GM08714 (cell line): Measurements from ENCODE around the gene DENND10.
"Not testable (repeated sequence)": the region's sequence is repeated elsewhere in the genome, so short reads cannot be mapped to it uniquely, and the experiment has no call there.

ENCODE experiments used
- H3K4me3 ChIP-seq: fragments of 200-500 bp; sonication (Bioruptor generic); 2 replicates; pipeline ENCODE4 v1.5.1; 2014; ENCODE audit warnings: mild to moderate bottlenecking, low read length, inconsistent platforms
- ZNF274 ChIP-seq: IDR thresholded peaks from 2 replicates; pipeline ENCODE4 v1.6.1; 2012; ENCODE audit warnings: mild to moderate bottlenecking, low read depth, low read length

Gene DENND10

DNA sequence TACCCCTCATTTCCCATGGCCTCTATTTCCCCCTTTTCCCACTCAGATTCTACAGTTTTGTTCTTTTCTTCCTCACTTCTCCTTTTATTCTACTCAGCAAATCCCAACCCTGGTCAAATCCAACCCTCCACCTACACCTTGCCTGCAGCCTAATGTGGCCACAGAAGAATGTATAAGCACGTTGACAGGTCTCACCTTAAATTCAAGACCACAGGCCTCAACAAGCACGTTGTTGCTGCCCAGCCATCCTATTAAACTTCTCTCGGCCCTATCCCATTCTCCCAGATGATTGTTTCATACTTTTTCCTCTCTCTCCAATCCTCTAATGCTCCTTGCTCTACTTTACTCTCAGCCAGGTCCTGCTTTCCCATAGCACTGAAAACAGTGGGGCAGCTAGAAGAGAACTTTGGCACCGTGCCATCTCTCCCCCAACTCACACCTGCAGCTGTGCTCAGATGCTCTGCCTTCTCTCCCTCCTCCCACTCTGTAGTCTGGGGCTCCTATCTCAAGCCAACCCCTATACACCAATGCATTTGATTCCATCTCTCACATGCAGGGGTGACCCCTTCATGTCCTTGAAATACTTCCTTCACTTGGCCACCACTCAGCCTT lies 16.5 kb upstream of the DENND10 start:
- TF ChIP-seq ZNF274, result no peak
- no peak overlapping the region for H3K4me3 ChIP-seq

DNA sequence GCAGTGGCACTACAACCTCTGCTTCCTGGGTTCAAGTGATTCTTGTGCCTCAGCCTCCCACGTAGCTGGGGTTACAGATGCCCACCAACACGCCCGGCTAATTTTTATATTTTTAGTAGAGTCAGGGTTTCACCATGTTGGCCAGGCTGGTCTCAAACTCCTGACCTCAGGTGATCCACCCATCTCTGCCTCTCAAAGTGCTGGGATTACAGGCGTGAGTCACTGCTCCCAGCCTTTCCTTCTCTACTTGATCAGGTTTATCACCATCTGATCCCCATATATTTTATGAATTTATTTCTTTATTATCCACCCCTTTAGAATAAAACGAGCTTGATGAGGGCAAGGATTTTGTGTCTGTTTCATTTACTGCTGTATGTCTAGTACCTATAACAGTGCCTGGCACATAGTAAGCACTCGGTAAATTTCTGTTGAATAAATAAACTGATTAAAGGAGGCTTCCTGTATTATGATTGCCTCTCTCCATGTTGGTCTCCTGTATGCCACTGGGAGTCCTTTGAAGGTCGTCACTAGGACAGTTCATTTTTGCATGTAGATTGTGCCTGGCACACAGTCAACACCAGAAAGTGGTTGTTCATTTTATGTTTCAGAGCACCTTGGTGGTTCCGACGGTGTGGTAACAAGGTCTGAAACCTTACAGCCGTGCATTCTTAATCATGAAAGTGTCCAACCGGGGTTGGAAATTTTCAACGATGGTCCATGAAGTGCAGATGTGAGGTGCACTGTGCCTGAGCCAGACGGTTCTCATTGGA lies 13.7 kb upstream of the DENND10 start:
- H3K4me3 ChIP-seq, result no peak overlapping the region
- no peak for TF ChIP-seq ZNF274

DNA sequence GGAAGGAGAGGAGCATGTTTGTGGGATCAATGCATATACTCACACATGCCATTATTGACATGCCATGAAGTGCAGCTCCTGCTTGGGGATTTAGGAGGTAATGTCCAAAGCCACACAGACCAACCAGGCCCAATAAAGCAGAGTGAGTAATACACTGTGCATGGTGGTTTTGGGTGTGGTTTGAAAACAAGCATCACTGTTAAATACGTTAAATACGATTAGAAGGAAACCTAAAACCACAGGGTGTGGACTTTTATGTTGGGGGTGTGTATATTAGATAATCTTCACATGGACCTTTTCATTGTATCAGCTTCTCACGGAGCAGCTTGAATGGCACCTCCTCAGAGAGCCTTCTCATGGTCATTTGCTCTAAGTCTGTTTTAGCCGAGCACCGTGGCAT lies 12.9 kb upstream of the DENND10 start:
- no peak for TF ChIP-seq ZNF274

DNA sequence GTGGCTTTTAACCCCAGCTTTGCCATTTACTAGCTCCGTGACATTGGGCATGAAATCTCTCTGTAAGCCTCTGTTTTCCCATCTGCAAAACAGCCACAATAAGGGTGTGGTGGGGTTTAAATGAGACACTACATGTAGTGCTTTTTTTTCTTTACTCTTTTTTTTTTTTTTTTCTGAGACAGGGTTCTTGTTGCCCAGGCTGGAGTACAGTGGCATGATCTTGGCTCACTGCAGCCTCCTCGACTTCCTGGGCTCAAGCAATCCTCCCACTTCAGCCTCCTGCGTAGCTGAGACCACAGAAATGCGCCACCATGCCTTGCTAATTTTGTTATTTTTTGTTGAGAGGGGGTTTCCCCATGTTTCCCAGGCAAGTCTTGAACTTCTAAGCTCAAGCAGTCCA lies 8.3 kb upstream of the DENND10 start:
- no peak for TF ChIP-seq ZNF274

More for the DNA sequence above, 12.9 kb upstream of the DENND10 start:
- no peak overlapping the region for H3K4me3 ChIP-seq

DNA sequence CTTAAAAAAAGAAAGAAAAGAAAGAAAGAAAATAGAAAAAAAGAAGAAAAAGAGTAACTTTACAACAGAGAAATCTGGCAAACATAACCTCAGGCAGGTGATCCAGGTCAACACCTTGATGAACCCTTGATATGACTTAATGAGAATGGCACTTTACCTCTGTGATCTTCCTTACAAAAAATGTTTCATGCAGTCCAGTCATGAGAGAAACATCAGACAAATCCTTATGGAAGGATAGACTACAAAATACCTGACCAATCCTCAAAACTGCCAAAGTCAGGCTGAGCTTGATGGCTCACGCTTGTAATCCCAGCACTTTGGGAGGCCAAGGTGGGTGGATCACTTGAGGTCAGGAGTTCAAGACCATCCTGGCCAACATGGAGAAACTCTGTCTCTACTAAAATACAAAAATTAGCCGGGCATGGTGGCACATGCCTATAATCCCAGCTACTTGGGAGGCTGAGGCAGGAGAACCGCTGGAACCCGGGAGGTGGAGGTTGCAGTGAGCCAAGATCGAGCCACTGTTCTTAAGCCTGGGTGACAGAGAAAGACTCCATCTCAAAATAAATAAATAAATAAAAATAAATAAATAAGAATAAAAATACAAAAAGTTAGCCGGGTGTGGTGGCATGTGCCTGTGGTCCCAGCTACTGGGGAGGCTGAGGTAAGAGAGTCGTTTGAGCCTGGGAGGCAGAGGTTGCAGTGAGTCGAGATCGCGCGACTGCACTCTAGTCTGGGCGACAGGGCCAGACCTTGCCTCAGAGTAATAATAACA lies 7.1 kb upstream of the DENND10 start:
- not testable (repeated sequence) for H3K4me3 ChIP-seq

More for the DNA sequence above, 8.3 kb upstream of the DENND10 start:
- no peak overlapping the region for H3K4me3 ChIP-seq

DNA sequence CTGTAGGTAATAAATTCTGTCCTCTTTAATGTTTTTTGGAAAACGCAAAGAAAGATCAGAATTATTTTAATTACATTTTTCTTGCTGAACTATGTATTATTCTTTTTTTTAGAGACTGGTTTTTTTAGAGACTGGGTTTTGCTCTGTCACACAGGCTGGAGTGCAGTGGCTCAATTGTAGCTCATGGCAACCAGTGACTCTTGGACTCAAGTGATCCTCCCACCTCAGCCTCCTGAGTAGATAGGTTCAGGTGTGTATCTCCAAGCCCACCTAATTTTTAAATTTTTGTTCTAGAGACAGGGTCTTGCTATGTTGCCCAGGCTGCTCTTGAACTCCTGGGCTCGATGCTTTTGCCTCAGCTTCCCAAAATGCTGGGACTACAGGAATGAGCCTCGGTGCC lies 5.3 kb upstream of the DENND10 start:
- H3K4me3 ChIP-seq, result no peak overlapping the region
- no peak for TF ChIP-seq ZNF274

DNA sequence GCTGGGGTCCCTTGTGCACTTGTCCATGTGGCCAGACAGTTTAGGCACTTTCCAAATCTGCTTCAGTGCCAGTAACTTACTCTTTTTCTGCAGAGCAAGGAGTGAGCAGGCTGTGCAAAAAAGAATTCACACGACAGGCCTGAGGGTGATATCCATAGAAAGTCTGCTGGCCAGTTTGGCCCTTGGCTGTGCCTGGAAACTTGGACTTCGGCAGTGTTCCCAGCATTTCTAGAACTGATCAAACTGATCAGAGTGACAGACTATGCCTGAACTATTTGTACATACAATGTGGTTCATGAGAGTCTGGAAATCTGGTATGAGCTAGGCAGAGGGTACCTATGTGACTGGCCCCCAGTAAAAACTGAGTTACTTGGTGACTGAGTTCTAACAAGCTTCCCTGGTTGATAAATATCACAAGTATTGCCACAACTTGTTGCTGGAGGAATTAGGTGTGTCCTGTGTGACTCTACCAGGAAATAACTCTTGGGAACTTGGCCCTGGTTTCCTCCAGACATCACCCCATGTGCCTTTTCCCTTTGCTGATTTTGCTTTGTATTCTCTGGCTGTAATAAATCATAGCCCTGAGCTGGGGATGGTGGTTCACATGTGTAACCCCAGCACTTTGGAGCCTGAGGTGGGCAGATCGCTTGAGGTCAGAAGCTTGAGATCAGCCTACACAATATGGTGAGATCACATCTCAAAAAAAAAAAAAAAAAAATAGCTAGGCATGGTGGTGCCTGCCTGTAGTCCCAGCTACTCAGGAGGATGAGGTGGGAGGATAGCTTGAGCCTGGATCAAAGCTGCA lies 3.3 kb upstream of the DENND10 start:
- TF ChIP-seq ZNF274, result no peak

DNA sequence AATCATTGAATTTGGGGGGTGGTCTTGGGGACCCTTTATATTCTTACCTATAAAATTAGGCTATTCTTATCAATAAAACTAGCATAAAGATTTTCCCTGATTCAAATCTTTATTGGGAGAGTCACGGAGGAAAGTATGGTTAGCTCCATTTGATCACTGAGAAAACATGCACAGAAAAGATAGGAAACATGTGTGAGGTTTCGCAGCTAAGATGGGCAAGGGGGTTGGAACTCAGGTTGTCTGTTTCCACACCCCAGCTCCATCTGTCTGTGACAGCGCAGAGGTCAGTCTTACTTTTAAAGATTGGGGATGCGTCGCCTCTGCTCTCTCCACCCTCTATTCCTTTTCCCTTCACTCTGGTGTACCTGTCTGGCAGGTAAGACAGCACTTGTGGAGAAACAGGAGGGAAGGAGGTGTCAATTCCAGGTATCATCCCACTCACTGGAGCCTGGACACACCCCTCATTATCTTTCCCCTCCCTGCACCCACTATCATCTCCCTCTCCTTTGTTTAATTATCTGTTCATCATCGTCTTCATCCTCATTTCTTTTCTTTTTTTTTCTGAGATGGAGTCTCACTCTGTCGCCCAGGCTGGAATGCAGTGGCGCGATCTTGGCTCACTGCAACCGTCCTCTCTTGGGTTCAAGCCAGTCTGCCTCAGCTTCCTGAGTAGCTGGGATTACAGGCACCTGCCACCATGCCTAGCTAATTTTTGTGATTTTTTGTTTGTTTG lies 2.4 kb upstream of the DENND10 start:
- TF ChIP-seq ZNF274, result no peak
- no peak overlapping the region for H3K4me3 ChIP-seq

More for the DNA sequence above, 3.3 kb upstream of the DENND10 start:
- H3K4me3 ChIP-seq, result no peak overlapping the region

DNA sequence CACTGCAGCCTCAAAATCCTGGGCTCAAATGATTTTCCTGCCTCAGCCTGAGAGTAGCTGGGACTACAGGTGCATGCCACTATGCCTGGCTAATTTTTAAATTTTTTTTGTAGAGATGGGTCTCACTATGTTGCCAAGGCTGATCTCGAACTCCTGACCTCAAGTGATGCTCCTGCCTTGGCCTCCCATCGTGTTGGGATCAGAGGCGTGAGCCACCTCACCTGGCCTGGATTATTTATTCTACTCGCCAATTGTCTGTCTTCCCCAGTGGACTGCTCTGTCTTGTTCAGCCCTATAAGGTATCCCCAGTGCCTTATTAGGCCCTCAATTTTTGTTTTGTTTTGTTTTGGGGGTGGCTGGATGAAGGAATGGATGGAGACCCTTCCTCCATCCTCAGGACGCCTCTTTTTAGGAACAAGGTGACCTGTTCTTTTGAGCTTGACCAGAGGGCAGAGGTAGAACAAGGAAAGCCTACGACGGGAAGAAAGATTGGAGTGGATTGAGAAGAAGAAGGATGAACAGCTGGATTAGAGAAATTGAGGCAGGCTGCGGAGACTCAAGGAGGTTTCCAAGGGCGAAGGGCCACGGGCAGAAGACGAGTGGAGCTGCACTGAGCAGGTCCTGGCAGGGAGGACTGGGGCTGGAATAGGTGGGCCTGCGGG lies 541 bp upstream of the DENND10 start:
- H3K4me3 ChIP-seq, result no peak overlapping the region
- no peak for TF ChIP-seq ZNF274

DNA sequence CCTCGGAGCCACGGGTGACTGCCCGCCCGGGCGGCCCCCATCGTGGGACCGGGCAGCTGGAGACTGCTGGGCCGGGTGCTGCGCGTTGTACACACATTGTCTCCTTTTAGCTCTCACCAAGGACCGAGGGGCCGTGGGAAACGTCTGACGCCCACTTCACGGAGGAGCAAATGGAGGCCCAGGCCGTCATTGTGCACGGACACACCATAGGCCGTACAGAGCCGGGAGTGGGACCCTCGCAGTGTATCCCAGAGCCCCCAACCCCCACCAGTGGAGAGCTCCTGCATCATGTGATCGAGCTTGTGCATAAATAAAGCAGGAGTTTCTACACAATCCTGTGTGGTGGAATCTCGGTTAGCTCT lies 722 bp downstream of the DENND10 start:
- H3K4me3 ChIP-seq, result peak overlapping the region; percentile 80
- no peak for TF ChIP-seq ZNF274

DNA sequence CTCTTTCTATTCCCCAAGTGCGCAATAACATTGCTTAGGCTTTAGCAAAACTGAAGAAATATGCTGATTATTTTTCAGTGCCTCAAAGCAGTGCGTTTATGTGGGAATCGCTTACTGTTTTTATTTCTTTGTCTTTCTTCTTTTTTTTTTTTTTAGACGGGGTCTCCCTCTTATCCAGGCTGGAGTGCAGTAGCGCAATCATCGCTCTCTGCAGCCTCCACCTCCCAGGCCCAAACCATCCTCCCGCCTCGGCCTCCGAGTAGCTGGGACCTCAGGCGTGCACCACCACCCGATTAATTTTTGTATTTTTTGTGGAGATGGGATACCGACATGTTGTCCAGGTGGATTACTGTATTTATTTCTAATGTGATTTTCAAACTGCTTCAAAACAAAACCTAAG lies 1.2 kb downstream of the DENND10 start:
- TF ChIP-seq ZNF274, result no peak
- H3K4me3 ChIP-seq, result peak overlapping the region; percentile 80

DNA sequence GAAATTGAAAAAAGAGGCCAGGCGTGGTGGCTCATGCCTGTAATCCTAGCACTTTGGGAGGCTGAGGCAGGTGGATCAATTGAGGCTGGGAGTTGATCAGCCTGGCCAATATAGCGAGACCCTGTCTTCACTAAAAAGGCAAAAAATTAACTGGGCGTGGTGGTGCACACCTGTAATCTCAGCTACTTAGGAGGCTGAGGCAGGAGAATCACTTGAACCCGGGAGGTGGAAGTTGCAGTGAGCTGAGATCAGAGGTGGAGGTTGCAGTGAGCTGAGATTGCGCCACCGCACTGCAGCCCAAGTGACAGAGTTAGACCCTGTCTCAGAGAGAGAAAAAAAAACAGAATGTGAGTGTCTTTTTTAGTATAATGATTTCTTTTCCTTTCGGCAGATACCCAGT lies 2.0 kb downstream of the DENND10 start:
- H3K4me3 ChIP-seq, result not testable (repeated sequence)

DNA sequence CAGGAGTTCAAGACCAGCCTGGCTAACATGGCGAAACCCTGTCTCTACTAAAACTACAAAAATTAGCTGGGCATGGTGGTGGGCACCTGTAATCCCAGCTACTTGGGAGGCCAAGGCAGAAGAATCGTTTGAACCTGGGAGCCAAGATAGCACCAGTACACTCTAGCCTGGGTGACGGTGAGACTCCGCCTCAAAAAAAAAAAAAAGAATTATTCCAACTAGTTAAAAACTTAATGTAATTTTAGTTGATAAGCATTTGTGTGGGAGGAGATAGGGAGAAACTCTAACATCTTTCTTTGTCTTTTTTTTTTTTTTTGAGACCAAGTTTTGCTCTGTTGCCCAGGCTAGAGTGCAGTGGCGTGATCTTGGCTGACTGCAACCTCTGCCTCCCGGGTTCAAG lies 3.2 kb downstream of the DENND10 start:
- not testable (repeated sequence) for H3K4me3 ChIP-seq

DNA sequence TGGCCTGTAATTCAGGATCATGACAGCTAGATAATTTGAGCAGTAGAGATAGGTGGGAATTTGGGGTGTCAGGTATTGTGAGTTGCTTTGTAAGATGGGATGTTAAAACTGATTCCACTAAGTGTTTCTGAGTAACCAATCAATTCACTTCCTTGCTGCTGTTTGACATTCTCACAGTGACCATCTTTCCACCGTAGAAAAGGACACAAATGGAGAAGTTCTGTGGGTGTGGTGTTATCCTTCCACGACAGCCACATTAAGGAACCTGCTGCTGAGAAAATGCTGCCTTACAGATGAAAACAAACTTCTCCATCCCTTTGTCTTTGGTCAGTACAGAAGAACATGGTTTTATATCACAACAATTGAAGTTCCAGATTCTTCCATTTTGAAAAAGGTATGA lies 3.9 kb downstream of the DENND10 start:
- not testable (repeated sequence) for H3K4me3 ChIP-seq
